Measurements from ENCODE around the gene MARCO. TPM values are rescaled to one million over a fixed set of nuclear protein-coding genes. Genes with fewer than 3 reads are reported as not detected.

The MARCO gene
- polyA plus RNA-seq, 1 donor from 2014 or later, result not detected

Other genes starting within 250 kb of the MARCO start
- not detected in 2 replicates for gene EN1, start 94.5 kb upstream of the MARCO start, polyA plus RNA-seq
- not detected in 2 replicates for gene C1QL2, start 216.6 kb downstream of the MARCO start, polyA plus RNA-seq

All from neural cell (in vitro differentiated cells).